IPS-15b (cell line): Measurements from ENCODE around the gene AOAH.

Source experiments
- H3K27me3 ChIP-seq: one replicate; pipeline ENCODE4 v1.6.1; 2013; ENCODE audit warnings: low read length; ENCODE audit not compliant: control insufficient read depth, insufficient read depth
- H3K36me3 ChIP-seq: one replicate; pipeline ENCODE4 v1.6.1; 2013; ENCODE audit warnings: low read length; ENCODE audit not compliant: control insufficient read depth, insufficient read depth
- H3K4me1 ChIP-seq: one replicate; pipeline ENCODE4 v1.6.1; 2013; ENCODE audit warnings: mild to moderate bottlenecking, low read length; ENCODE audit not compliant: control insufficient read depth, insufficient read depth
- H3K4me3 ChIP-seq: one replicate; pipeline ENCODE4 v1.5.1; 2013; ENCODE audit warnings: low read depth, low read length
- H3K9ac ChIP-seq: one replicate; pipeline ENCODE4 v1.6.1; 2013; ENCODE audit warnings: low read depth, mild to moderate bottlenecking, low read length
- H3K9me3 ChIP-seq: one replicate; pipeline ENCODE4 v1.6.1; 2013; ENCODE audit warnings: mild to moderate bottlenecking, low read length; ENCODE audit not compliant: control insufficient read depth, insufficient read depth

The AOAH gene

DNA sequence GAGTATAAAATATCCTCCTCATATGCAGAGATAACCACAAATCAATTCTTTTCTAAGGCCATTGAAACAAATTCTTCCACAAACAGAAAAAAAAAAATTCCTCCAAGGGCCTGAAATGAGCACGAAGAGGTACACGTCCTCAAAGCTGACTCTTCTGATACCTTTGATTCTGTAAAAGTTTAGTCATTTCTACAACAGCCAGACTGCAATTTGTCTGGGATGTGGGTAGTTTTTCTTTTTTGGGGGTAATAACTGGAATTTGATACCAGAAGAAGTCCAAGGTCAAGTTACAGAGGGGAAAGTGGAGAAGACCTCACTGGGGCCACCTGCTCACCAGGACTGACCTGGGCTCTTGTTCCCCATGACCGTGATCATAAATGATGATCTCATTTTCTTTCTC is 121.8 kb downstream of the AOAH start:
- no peaks in the 10 kb centered on the region for H3K4me1 ChIP-seq
- H3K9ac ChIP-seq = no peak overlapping the region
- no peaks in the 10 kb centered on the region for H3K9me3 ChIP-seq
- no peaks in the 10 kb centered on the region for H3K36me3 ChIP-seq
- H3K27me3 ChIP-seq = no peaks in the 10 kb centered on the region
- no peak overlapping the region for H3K4me3 ChIP-seq

GRCh38 chr7:36601601-36602000 is 122.7 kb downstream of the AOAH start:
- Histone ChIP-seq H3K4me3 (no peak overlapping the region), H3K9me3 (no peaks in the 10 kb centered on the region), H3K4me1 (no peaks in the 10 kb centered on the region), H3K27me3 (no peaks in the 10 kb centered on the region), H3K36me3 (no peaks in the 10 kb centered on the region), H3K9ac (no peak overlapping the region)

GRCh38 chr7:36600869-36601530 is 123.3 kb downstream of the AOAH start:
- H3K27me3 ChIP-seq = no peaks in the 10 kb centered on the region
- no peaks in the 10 kb centered on the region for H3K36me3 ChIP-seq
- no peak overlapping the region for H3K4me3 ChIP-seq
- H3K9ac ChIP-seq = no peak overlapping the region
- H3K4me1 ChIP-seq = no peaks in the 10 kb centered on the region
- H3K9me3 ChIP-seq = no peaks in the 10 kb centered on the region

DNA sequence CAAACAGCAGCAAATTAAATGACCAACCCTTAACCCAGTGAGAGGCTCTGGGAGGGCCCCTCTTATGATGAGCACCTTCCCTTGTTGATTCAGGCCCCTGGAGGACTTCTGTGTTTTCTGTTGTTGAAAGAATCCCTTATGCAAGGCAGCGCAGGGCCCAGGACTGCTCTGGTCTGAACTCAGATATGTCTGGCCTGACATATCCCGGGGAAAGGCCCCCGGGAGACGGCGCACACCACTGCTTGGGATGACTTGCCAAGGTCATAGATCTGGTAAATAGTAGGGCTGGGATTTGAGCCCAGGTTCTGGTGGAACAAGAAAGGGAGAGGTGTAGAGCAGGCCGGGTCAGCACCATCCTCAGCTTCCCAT is 124.0 kb downstream of the AOAH start:
- no peaks in the 10 kb centered on the region for H3K36me3 ChIP-seq

GRCh38 chr7:36599645-36600313 is 124.5 kb downstream of the AOAH start:
- H3K9ac ChIP-seq = no peak overlapping the region
- H3K36me3 ChIP-seq = no peaks in the 10 kb centered on the region

More for the DNA sequence above, 124.0 kb downstream of the AOAH start:
- no peaks in the 10 kb centered on the region for H3K9me3 ChIP-seq
- H3K27me3 ChIP-seq = no peaks in the 10 kb centered on the region
- H3K4me1 ChIP-seq = no peaks in the 10 kb centered on the region
- H3K4me3 ChIP-seq = no peak overlapping the region
- no peak overlapping the region for H3K9ac ChIP-seq

DNA sequence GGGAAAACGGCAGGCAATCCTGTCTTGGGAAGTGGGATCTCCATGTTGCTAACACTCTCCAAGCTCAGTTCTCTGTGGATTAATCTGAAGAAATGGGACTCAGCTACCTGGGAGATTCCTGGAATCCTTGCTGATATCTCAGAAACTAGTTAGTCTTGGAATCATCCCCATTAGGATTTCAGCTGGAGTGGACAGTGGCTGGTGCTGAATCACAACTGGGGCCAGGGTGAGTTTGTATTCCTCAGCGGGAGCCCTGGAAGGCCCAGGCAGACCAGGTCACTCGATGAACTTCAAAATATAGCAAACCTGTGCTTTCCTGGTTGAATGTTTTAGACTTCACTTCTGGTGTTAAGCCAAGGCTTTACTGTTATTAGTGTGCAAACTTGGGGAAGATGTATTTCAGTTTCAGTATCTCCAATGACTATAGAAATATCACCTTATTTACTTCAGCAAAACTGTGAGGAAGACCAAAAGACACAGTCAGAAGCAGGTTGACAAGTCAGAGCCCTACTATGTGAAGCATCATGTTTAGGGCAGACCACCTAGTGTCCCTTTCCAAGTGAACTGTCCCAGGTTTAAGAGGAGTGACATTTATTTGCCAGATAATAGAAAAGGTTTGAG is 126.1 kb downstream of the AOAH start:
- Histone ChIP-seq H3K4me1 (no peaks in the 10 kb centered on the region), H3K9ac (no peak overlapping the region), H3K36me3 (no peaks in the 10 kb centered on the region), H3K4me3 (no peak overlapping the region), H3K9me3 (no peaks in the 10 kb centered on the region), H3K27me3 (no peaks in the 10 kb centered on the region)

More at GRCh38 chr7:36599645-36600313, 124.5 kb downstream of the AOAH start:
- no peak overlapping the region for H3K4me3 ChIP-seq
- H3K9me3 ChIP-seq = no peaks in the 10 kb centered on the region
- H3K27me3 ChIP-seq = no peaks in the 10 kb centered on the region
- no peaks in the 10 kb centered on the region for H3K4me1 ChIP-seq

GRCh38 chr7:36597090-36597773 is 127.1 kb downstream of the AOAH start:
- no peak overlapping the region for H3K9ac ChIP-seq
- no peaks in the 10 kb centered on the region for H3K9me3 ChIP-seq
- H3K4me3 ChIP-seq = no peak overlapping the region
- H3K36me3 ChIP-seq = no peaks in the 10 kb centered on the region
- H3K4me1 ChIP-seq = no peaks in the 10 kb centered on the region
- no peaks in the 10 kb centered on the region for H3K27me3 ChIP-seq

DNA sequence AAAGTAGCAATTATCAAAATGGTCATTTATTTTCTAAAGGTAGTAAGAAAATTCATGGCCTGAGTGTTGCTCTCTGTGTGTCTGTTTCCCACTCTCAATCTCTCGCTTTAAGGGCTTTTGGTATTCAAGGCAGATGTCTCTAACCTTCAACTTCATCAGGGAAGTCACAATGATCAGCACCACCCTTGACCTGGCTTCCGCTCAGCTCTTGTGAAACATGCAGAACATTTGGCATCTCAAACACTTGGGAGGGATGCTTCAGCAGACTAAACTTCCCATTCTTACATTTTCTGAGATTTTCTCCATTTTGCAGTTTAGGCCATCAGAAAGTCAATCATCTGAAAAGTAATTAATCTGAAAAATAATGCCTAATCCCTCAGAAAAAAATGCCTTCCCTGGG is 129.8 kb downstream of the AOAH start:
- Histone ChIP-seq H3K9ac (no peak overlapping the region), H3K4me3 (no peak overlapping the region), H3K36me3 (no peaks in the 10 kb centered on the region), H3K9me3 (no peaks in the 10 kb centered on the region), H3K27me3 (no peaks in the 10 kb centered on the region), H3K4me1 (no peaks in the 10 kb centered on the region)

- no peak overlapping the region for H3K4me3 ChIP-seq
- no peaks in the 10 kb centered on the region for H3K4me1 ChIP-seq
- no peak overlapping the region for H3K9ac ChIP-seq
- no peaks in the 10 kb centered on the region for H3K9me3 ChIP-seq
- no peaks in the 10 kb centered on the region for H3K36me3 ChIP-seq
- H3K27me3 ChIP-seq = no peaks in the 10 kb centered on the region
Observed at GRCh38 chr7:36591636-36592035, 132.7 kb downstream of the AOAH start.

- Histone ChIP-seq H3K9ac (no peak overlapping the region), H3K4me1 (no peaks in the 10 kb centered on the region), H3K4me3 (no peak overlapping the region), H3K36me3 (no peaks in the 10 kb centered on the region), H3K9me3 (no peaks in the 10 kb centered on the region), H3K27me3 (no peaks in the 10 kb centered on the region)
Observed at GRCh38 chr7:36589391-36589790, 134.9 kb downstream of the AOAH start.

DNA sequence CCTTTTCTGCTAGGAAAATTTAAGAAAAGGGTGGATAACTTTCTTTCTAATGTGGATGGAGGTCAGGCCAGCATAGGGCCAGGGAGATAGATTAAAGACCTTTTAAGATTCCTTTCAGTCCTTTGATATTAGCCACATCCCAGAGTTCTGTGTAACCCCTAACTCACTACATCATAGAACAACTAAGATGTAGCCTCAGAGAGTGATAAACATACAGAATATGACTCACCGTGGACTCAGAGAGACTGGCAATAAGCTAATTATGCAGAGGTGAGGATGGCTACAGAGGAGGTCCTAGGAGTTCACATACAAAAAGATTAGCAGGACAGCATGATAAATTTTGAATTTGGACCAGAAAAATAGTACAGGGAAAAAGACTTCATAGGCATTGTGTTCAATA is 141.0 kb downstream of the AOAH start:
- H3K36me3 ChIP-seq = no peaks in the 10 kb centered on the region
- no peak overlapping the region for H3K4me3 ChIP-seq
- H3K27me3 ChIP-seq = no peaks in the 10 kb centered on the region
- no peaks in the 10 kb centered on the region for H3K4me1 ChIP-seq
- H3K9ac ChIP-seq = no peak overlapping the region
- no peaks in the 10 kb centered on the region for H3K9me3 ChIP-seq
